CD4-positive, alpha-beta T cell treated with Interleukin-1 beta for 1 hour (primary cell): ENCODE measurements around the gene PLXNB2.

Experiments
- DNase-seq, 2 donors: peaks; one replicate each; pipeline ENCODE4 v3.0.0-alpha.2; 2020 to 2022

Gene PLXNB2

GRCh38 chr22:50249341-50250248, 57.9 kb downstream of the PLXNB2 start:
- DNase-seq, result no peak

DNA sequence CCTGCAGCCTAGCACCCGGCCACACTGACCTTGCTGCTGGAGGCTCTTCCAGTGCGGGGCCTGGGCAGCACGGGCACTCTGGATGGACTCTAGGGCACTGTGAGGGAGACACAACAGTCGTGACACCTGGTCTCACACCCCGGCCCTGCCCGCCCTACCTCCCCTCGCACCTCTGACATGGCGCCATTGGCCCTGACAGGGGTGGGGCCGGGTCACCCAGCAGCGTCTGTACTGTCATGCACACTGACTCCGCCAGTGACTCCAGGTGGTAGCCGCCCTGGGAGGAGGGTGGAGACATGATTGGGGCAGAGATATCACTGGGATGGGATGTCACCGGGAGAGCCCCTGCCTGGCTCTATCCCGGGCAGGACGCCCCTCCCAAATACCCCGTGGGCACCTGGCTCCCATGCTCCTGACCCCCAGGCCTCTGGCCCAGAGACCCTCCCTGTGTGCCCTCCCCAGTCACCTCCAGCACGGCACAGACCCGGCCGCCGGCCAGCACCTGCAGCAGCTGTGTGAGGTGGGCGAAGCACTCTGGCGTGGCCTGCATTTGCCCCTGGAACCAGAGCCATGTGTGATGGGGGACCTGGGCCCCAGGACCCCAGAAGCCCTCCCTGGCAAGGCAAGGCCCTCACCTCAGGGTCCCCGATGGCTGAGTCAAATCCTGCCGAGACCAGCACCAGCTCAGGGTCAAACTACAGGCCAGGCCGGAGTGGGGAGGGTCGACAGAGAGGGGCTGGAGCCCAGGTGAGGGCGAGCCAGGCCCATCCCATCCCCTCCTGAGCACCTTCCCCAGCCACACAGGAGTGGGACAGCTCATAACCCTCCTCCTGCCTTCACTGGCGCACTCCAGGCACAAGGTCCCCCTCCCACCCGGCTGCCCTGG, 59.0 kb downstream of the PLXNB2 start:
- DNase-seq, result no peak

DNA sequence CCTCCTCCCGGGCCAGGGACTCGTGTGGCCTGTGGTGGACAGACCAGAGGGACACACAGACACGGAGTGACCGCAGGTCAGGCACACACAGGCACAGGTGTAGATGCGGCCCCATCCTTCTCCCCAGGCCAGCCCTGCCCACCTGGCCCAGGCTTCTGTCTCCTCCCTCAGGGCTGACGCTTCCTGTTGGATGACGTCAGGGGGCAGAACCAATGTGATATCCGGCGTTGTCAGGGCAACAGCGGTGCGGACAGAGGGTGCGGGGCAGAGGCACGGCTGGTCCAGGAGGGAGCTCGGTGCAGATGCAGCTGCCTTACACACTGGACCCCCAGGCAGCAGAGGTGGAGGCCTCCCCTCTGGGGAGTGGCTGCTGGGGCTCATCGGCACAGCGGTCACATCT, 59.7 kb downstream of the PLXNB2 start:
- peak; percentile 78 to 81 for DNase-seq

- no peak for DNase-seq
Measured at GRCh38 chr22:50246242-50247175, 60.9 kb downstream of the PLXNB2 start.

GRCh38 chr22:50245214-50246072, 62.0 kb downstream of the PLXNB2 start:
- no peak for DNase-seq

GRCh38 chr22:50244420-50245213, 62.8 kb downstream of the PLXNB2 start, which contains the start of gene TUBGCP6:
Gene TUBGCP6 (minus strand): TSS chr22:50245023. CDS start chr22:50244459, 564 bp downstream.
- peak; percentile 91 to 92 for DNase-seq

DNA sequence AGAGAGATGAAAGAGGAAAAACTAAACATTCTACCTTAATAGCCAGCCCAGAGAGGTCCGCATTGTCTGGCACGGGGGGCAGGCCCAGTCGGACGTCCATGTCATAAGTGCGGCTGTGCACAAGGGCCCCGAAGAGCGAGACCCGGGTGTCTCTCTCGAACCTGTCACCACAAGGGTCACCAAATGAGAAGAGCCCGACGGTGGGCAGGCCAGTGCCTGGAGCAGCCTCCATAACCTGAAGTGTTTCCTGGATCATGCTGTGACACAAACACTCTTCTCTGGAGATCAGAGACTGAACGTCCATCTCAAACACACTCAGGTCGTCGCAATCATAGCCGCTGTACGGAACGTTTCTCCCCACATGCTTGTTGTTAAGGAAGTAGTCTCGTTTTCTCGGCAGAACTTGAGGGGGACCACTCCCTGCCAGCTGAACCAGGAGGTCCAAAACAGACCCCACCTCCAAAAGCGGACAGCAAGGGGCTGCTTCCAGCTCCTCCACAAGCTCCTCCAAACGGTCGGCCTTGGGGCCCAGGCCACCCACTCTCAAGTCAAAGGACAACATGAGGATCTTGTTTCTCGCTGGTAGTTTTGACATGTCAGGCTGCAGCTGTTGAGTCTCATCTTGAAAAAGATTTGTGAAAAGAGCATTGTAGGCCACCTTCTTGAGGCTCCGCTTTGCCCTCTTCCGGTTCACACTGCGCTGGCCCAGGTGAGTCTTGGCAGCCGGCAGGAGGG, 63.6 kb downstream of the PLXNB2 start:
- DNase-seq, result no peak

DNA sequence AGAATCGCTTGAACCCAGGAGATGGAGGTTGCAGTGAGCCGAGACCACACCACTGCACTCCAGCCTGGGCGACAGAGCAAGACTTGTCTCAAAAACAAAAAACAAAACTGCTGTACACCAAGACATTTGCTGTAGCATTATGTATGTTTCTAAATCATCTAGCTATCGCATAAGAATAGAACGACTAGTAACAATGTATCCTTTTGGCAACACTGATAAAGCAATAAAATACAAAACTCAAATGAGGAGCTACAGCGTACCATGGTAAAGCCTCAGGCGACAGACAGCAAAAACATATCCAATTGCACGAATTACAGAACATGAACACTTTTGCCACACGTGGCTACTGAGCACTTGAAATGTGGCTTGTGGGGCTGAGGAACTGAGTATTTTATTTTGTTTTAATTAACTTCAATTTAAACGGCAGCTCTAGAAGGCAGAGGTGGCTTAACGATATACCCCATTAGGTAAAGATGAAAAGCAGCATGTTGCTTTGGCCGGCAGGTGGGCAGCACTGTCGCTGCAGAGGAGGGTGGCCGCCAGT, 65.0 kb downstream of the PLXNB2 start:
- DNase-seq, result no peak

GRCh38 chr22:50238755-50239154, 68.7 kb downstream of the PLXNB2 start:
- DNase-seq, result no peak

DNA sequence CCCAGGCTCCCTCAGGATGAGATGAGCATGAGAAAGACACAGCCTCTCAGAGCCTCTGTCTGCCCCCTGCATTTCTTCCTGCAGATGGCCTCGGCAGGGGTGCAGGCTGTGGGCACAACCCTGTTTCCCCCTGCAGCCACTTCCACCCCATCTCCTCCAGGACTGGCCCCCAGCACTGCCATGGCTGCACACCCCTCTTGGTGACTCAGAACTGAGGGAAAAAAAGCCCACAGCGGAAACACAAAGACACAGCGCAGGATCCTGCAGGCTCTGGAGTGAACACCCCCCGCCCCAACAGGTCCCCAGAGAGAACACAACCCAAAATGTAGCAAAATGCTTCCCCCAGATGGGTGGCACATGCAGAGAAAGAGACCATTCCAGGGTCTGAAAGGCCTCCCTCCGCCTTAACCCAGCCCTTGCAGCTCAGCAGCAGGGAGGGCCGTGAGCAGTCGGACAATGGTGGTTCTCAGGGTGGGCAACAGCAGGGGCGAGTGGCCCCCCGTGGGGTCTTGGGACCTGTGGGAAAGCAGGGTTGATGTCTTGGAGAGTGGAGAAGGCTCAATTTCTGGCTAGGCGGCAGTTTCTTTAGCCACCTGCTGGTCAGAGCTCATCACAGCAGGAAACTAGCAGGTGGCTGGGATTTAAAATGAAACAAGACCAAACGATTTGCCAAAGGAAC, 70.6 kb downstream of the PLXNB2 start:
- no peak for DNase-seq

- no peak for DNase-seq
Measured at GRCh38 chr22:50233223-50233622, 74.2 kb downstream of the PLXNB2 start.

DNA sequence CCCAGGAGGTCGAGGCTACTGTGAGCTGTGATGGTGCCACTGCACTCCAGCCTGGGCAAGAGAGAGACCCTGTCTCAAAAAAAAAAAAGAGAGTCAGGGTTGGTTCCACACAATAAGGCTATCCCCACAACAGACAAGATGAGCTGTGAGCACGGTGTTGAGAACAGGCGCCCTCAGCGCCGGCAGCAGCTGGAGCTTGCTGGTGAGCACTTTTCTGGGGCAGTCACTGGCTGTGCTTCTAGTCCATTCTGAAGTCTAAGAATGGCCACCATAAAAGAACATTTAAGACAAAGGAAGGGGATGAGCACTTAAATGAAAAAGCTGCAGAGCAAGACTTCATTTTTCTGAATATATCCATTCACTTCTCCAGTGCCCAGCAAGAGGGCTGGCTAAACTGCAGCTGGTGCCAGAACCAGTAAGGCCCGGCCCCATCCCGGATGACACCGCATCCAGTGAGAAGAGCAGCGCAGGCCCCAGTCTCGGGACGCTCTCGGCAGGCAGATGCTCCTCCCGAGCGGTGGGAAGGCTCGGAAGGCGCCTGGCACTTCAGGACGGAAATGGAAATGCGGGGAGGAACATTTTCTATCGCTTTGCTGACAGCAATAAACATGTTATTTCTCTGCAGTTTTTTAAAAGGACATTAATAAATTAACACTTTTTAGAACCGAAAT, 74.8 kb downstream of the PLXNB2 start:
- no peak for DNase-seq

DNA sequence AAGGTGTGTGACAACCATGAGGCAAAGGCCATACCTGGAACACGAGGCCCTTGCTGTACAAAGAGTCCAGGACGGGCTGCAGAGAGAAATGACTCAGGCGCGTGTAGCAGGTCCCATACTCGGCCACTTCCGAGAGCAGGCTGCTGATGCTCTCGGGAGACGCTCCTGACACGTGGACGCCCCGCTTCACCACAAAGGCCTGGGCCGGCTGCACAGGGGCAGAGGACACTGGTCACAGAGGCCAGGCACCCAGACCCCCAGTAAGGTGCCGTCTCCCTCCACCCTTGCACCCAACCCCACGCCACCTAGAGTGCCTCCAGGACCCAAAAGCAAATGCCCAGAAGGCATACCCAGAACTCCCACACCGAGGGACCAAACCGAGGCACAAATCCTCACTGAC, 78.1 kb downstream of the PLXNB2 start:
- no peak for DNase-seq

GRCh38 chr22:50228366-50228765, 79.1 kb downstream of the PLXNB2 start:
- DNase-seq, result no peak

DNA sequence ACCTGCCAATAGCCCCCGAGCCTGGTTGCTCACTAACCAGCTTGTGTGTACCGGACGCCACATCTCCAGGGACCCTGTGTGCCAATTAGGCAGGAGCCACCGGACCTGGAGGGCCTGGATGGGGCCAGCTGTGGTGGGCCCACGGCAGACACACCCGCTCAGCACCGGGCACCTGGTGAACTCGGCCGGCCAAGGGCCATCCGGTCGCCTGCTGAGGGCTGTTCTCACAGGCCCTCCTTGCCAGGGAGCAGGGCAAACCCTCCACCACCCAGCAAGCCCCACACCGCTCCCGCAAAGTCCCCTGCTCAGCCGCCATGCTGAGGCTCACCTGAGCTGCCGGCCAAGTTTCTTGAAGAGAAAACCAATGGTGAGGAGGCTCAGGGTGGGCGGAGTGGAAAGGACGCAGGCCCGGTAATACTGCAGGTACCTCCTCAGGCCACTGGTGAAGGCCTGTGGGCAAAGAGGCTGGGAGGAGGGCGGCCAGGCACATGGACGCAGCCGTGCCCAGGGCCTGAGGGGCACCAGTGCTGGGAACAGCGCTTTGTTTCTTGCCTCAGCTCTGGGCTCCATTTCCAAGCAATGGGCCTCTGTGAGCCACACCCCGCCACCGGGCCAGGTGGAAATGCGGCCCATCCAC, 79.7 kb downstream of the PLXNB2 start:
- DNase-seq, result no peak

DNA sequence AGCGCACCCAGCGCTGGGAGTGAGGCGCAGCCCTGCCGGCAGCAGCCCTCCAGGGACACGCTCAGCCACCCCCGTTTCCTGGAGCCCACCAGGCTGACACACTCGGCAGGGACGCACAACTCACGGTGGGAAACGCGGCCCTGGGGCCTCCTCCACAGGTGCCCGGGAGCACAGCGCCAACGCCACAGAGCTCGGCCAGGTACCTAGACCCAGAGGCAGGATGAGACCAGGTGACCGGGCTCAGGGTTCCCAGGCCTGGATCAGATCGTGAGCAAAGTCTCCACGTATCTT, 80.6 kb downstream of the PLXNB2 start:
- DNase-seq, result no peak

DNA sequence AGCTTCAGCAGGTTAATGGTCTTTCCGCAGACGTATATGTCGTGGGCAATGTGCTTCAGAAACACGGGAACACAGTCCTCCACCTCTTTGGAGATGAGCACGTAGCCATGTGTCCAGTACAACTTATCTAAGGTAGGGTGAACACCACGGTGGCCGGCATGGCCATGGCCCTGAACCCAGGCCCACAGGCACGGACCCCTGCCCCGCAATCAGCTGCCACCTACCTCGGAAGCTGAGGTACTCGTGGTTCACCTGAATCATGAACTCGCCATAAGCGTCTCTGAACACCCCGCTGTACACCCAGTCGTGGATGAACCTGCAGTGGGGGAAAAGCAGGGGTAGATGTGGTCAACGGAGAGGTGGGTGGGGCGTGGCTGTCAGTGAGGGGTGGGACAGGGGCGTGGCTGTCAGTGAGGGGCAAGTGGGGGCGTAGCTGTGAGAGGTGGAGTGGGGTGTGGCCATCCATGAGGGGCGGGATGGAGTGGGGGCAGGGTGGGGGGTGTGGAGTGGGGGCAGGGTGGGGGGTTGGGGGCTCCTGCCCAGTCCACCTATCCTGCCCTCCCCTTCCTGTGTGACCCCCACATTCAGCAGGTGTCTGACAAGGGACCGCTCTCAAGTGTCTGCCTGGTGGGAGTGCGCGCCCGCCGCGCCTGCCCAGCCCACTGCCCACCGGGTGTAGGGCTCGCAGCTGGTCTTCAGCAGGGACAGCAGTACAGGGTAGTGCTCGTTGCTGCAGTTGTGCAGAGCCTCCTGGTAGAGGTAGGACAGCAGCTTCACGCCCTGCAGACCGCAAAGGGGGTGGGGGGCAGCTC, 81.2 kb downstream of the PLXNB2 start:
- DNase-seq, result no peak
